Stimulated activated CD8-positive, alpha-beta memory T cell treated with anti-CD3 and anti-CD28 coated beads, Interleukin-15, amount 100 ng/mL, for 1 hour (primary cell): ENCODE results near the gene TPM1.

Source experiments
- DNase-seq: peaks from one replicate; pipeline ENCODE4 v3.0.0-alpha.2; 2020; ENCODE audit warnings: low read depth

TPM1 gene

DNA sequence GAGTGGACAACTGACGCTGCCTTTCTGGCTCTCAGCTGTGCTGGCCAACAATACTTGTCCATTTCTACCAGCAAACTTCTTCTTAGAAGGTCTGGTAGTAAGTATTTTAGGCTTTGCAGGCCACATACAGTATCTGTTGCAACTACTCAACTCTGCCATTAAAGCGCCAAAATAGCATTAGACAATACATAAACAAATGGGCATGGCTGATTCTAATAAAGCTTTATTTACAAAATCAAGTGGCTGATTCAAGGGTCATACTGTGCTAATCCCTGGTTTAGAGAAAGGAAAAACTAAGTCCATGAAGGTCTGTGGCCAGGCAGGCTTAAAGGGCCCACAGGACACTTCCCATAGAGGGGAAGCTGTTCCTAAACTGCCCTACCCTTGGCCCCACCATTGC is 26.3 kb upstream of the TPM1 start:
- no peak for DNase-seq

DNA sequence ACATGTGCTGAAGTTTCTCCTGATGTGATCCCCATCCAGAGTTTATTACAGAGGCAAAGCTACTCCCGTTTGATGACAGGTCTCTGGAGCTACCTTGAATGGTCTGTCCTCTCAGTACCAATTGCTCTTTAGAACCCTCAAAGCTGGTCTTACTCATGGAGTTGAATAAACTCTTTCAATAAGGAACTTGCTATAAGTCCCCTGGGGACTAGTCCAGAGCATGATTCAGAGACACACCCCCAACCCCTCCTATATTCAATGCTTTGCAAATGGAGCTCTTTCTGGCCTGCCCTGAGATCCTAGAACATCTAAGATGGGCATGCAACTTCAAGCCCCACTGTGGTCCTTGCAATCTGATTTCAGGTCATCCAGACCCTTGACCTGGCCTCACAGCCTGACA is 23.9 kb upstream of the TPM1 start:
- no peak for DNase-seq

DNA sequence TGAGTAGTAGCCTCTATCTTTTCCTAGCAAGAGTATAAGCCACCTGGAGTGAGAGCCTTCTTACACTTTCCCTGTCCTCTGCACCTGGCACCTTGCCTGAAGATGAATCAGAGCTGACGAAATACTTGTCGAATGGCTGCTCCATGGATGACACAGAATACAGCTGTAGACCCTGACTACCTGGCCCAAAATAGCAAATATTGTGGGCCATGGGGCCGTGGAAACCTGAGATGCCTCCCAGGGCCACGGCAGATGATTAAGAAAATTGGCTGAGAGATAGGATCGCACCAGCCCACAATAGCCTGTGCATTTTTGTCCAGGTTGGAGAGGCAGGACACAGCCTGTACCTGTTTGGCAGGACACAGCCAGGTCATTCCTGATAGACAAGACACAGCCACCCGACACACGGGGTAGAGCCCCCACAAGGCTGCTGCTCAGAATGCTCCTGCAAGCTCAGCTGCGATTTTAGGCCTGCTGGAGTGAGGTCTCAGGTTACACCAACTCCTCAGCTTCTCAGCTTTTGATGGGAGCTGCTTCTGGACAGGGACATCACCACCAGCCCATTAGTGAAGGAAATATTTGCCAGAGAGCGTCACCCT is 22.9 kb upstream of the TPM1 start:
- no peak for DNase-seq

DNA sequence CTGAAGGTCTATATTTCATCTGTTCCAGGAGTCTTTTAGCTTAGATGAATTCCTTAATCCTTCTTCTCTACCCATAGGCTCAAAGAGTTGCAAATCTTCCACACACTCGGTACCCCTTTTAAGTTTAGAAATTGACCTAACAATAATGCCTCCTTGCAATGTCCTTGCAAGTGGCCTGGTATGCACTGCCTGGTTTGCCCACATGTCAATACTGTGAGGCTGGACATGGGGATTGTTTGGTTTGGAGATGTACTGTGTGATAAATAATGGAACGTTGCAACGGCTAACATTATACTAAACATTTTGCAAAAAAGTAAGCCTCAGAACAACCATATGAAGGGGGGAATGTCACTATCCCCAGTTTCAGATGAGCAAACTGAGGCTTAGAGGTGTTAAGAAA is 22.4 kb upstream of the TPM1 start:
- DNase-seq: no peak

DNA sequence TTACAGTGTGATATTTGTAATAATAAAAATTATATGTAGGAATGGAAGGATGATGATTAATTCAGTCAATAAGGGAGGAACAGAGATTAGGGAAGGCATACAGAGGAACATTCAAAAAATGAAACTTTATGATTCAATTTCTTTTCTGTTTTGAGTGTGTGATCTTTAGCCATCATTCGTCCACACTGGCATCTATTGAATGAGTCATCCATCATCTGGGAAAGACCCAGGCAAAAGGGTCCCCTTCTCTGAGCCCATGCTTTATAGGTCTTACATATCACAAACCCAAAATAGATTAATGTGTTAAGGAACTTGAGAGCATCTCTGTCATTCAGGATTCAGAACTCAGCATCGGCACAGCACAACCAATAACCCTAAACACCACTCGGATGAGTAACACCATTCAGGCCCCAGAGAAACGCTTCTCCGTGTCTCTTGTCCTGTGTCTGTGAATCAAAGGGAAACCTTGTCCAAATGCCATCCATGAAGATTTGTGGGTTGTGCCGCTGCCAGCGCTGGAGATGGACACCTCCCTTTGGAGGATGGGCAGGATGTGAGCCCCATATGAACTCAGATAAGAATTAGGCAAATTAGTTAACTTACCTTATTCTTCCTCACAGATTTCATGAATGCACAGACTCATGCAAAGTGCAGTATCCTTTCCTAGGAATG is 21.7 kb upstream of the TPM1 start:
- DNase-seq: no peak

DNA sequence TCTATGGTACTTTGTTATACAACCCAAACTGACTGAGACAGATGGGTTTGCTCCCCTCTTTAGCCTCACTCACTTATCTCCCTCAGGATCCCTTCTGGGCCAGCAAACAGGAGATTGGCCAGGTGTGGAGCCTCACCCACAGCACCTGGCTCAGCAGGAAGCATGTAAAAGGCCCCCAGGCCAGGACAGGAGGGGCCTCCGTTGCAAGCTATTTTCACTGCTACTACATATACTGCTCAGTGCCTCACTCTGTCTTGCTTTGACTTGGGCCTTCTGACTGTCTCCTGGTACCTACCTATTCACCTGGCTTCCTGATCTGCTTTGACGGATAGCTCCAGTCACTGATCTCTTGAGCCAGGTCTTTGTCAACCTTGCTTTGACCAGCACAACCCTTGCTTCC is 20.4 kb upstream of the TPM1 start:
- no peak for DNase-seq

DNA sequence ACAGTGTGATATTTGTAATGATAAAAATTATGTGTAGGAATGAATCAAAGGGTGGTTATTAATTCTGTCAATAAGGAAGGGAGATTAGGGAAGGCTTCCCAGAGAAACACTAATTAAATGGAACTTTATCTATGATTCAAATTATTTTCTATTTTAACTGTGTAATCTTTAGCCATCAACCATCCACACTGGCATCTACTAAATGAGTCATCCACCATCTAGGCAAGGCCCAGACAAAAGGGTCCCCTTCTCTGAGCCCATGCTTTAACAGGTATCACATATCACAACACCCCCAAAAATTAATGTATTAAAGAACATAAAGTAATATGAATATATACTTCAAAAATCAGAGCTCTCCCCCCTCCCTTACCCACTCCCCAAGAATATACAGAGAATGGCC is 19.9 kb upstream of the TPM1 start:
- DNase-seq: no peak

DNA sequence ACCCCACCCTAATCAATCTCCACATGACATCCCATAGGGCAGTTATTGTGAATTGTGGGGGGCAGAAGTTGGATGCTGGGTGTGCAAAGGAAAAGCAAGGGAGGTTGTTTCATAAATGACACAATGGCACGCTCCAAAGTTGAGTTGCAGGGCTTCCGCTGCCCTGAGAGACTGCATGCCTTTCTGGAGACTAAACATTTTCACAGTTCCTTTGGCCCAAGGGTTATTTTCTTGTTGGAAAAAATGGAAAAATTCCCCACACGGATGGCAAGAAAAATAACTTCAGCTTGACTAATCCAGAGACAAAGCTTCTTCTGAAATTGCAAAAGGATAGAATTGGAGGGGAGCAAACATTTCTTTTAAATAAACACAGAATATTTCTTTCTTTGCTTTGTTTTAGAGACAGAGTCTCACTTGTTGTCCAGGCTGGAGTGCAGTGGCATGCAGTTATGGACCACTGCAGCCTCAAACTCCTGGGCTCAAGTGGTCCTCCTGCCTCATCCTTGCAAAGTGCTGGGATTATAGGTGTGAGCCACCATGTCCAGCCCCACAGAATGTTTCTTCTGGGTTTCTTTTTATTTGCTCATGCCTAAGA is 19.1 kb upstream of the TPM1 start:
- no peak for DNase-seq

DNA sequence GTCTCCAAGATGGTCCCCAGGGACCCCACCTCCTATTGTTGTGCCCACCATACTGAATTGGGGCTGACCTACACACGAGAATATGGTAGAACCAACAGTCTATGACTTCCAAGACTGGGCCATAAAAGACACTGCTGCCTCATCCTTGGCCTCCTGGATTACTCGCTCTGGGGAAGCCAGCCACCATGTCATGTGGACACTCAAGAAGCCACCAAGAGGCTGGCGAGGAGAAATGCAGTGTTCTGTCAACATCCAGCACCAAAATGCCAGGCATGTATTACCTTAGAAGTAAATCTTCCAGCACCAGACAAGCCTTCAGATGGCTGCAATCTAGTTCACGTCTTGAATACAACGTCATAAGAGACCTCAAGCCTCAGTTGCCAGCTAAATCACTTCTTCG is 17.1 kb upstream of the TPM1 start:
- no peak for DNase-seq

DNA sequence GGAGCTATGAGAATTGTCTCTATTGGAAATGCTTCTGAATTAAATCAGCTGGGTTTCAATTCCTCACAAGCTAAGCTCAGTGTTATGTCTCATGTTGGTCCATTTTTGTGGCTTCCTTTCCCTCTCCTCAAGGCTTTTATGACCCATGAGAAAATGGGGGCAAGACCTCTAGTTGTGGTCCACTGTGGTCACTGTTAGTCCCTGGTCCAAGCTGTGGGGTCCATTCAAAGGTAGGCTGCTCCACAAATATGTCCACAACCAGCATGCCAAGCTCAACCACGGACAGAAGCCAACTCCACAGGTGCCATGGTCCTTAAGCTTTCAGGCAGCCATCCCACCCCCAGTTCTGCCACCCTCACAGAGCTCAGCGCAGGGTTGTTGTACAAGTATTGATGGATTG is 14.9 kb upstream of the TPM1 start:
- DNase-seq: no peak

DNA sequence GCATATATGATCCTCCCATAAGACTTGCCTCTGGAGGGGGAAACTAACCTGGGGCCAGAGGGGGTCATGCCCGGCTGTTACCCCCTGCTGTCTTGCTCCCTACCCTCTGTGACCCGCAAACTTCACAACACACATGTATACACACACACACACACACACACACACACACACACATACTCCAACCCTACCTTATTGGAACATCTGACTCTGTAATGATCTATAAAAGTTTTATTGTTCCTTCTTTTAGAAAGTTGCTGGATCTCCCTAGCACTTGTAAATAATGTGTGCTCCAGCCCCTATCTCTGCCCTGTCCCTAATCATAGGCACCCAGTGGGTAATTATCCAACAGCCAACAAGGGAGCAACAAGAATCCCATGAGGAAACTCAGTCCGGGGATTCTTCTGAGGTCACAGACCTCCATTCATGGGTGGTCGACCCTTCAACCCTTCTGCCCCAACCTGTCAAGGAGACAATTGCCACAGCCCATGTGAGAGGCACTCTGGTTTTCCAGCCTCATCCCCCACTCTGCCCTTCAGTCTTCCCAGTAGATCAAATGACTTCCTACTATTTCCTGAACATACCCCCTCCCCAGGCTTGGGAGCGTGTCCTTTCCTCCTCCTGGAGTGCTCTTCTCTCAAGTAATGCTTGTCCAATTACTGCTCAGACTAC is 14.0 kb upstream of the TPM1 start:
- no peak for DNase-seq

DNA sequence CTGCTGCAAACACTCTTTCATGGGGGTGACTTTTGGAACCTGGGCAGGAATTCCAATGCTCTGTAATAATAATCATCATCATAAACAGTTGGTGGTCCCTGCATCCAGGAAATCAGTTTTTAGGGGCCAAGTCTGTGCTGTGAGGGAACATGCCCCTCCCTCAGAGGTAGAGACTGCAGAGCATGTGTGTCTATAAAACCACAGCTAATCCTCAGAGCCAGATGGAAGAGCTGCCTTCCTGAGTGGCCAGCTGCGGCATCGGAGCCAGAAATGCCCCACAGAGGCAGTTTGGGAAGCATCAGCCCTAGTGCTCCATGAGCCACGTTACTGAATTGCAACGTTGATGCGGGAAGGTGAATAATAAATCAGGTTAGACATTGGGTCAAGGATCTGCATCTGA is 12.9 kb upstream of the TPM1 start:
- DNase-seq: no peak

DNA sequence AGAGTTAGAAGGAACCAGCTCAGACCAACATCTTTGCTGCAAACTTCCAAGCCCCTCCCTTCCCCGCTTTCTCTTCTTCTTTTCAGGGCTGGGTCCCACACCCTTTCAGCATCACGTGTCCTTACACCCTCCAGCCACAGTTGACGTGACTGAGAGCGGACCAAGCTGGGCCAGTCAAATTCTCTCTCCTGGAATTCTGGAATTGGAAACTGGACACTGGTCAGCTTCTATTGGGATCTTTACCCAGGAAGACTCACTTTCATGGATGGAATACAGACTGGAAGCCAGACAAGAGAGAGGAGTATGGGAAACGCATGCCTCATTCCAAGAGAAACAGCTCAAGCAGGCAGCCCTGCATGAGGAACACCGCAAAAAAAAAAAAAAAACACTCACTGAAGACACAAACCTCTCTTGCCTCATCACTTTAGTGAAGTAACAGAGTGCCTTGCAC is 12.4 kb upstream of the TPM1 start:
- DNase-seq: no peak

DNA sequence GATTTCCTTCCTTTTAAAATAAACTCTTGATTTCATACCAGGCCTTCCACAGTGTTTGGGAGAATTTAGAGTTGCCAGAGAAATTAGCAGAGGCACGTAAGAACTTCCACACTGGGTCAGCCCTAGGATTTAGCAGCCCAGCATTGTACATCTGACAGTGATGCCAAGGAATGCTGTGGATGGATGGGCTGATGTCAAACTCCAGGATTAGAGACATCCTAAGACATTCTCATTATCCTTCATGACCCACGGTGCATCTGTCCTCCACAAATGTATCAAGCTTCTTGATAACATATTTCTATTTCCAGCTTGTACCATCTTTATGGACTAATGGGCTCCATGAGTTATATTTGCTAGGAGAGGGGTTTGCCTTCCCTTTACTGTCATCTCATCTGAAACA is 8.0 kb upstream of the TPM1 start:
- no peak for DNase-seq

DNA sequence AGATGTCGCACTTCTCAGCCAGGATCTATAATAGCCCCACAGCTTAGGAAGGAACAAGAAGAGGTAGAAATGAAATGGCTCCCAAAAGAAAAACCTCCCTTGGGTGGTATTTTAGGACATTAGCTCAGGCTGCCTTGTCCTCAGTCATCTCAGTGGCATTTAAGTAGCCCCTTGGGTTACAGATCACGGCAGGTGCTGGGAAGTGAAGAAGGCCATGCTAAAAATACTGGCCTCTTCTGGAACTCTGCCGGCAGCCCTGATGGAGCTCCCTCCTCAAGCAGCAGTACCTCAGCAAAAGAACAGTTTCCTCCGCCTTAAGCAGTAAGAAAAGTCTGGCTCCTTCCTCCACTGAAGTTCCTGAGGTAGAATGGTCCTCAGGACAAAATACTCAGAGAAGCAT is 7.3 kb upstream of the TPM1 start:
- DNase-seq: no peak

DNA sequence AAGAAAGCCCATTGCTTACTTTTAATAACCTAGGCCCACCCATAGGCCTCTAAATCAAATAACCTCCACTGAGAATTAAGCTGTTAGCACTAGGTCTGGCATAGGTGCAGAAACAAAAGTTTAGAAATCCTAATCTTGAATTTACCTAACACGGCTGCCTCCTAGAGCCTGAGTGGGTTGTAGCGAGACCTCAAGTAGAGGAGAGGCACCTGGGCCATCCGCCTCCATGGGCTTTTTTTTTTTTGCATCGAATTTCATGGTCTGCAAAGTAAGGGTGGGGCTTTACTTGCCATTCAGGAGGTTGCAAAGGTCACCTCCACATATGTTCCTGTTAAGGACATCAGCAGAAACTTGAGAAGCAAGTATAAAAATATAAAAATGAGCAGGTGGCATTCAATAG is 6.6 kb upstream of the TPM1 start:
- no peak for DNase-seq

DNA sequence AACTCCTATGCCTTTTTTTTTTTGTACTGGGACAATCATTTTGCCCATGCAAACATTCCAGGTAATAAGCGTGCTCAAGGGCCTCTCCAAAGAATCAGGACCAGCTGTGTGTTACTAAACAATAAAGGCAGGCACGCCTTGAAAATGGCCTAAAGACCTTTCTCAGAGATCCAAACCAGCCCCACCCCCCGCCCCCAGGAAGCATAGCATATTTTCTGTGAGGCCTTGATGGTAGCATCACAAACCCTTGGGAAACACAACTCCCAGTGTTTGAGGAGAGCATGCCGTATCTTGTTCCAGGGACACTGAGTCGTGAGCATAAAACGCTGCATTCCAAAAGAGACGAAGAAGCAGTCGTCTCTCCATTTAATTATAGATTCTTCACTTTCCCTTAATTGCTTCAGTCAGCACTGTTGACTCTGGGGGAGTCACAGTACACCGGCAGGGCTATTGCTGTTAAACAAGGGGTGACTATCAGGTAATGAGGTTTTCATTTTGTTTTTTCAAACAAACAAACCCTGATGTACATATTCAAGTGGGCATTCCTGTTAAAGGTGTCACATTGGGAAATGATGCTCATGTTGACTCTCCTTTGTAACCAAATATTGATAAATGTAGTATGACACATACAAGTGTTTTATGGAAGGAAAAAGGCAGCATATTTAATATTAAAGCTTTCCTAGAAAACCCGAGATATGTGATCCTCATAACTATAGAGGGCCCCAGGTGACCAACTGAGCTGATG is 4.4 kb upstream of the TPM1 start:
- DNase-seq: no peak

DNA sequence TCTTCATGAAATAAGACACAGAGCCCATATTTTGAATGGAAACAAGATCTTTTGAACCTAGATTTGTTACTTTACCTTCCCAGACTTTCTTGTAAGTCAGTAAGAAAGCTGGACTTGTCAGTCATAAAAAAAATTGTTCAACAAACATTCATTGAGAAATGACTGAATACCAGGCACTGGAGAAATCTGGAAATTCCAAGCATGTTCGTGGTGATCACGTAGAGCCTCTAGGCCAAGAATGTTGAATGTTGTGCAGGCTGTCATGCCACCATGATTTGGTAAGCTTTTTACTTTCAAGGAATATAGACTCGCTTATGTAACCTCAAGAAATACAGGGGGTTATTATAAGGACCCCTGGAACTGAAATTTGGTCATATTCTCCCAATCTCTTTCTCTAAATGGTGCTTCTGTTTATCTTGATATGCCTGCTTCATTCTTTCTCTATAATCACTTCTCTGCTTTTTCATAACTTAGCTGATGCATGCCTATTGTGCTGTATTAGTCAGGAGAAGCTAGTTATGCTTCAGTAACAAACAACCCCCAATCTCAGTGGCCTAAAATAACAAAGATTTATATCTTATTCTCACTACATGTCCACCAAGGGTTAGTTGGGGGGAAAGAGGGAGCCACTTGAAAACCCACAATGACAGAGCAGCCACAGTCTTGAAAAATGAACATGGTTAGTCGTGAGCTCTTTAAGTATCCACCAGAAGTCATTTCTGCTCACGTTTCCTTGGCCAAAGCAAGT is 3.4 kb upstream of the TPM1 start:
- no peak for DNase-seq

DNA sequence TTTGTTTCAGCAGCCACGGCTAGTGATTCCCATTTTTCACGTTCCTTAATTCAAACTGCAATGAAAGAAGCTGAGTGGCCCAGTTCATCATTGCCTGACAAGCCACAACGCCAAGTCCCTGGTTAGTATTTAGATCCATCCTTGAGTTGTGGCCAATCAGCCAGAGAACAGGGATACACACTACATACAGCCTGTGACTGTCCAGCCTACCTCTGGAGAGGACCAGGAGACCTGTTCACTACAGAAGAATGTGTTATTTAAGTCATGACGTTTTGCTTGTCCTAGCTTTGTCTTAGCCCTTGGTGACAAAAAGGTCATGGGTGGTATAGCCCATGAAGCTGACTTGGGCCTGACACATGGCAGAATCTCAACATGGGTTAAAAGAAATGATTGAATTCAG is 2.7 kb upstream of the TPM1 start:
- DNase-seq: no peak

DNA sequence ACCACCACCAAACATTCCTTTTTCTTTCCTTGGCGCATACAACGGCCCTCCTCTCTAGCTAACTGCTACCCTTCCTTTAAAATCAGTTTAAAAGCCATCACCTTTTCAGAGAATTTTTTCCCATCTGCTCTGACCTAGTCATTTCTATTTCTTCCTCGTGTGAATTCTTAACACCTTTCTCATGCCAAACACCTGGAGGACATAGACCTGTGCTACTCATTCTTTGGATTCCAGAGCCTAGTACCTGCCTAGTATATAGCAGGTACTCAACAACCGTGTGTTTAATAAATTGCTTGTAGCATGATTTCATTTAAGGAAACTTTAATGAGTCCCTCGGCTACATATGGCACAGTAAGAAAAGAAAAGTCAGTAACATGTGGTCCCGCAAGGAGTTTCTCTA is 2.0 kb upstream of the TPM1 start:
- DNase-seq: no peak

DNA sequence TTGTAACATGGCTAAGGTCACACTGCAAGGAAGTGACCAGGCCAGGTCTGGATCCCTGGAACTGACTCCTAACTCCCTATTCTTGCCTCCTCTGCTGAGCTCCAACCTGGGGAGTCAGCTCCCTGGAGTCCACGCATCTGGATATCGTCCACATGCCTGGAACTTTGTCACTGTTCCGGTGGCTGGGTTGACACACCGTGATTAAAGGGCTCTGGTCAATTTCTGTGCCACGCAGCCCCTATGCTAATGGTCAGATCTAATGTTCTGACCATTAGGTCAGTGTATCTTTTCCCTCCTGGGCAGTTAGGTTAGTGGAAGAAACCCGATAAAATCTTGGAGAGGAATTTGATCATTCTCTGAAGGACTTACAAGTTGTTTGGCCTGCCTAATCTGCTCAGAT is 1.6 kb upstream of the TPM1 start:
- no peak for DNase-seq

DNA sequence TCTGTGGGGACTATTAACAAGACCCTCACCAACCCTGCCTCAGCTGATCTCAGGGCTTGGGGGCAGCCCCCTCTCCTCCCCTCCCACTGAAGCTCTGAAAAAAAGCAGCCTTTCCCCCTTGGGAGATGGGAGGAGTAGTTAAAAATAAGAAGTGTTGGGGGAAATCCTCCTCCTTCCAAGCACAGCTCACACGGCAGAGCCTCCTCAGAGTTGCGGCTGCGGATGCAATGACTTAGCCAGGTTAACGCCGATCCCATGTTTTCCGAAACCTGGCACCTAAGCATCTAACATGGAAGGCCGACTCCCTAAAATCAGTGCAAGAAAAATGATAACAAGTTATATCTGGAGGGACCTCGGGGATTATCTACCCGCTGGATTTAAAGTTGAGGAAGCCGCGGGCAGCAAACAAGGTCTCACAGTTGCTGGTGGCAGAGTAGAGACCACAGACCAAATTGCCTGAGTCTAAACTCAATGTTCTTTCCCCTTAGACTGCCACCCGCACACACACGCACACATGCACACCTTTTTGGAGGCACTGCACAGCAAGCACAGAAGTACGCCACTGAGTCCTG is 1.1 kb upstream of the TPM1 start:
- DNase-seq: no peak
